ENCODE results near the gene VPS51. TPM values are rescaled to one million over a fixed set of nuclear protein-coding genes. Genes with fewer than 3 reads are reported as not detected.

The VPS51 gene
- total RNA-seq, 4 donors from 2014 or later, result 465 to 843 (median 596) TPM

GRCh38 chr11:65157336-65157735, 61.3 kb downstream of the VPS51 start:
- 74% methylated on average over 3 of the region's 3 CpGs for WGBS
- no peak for DNase-seq (ENCODE audit: low spot score in 2 of 2)
- Histone ChIP-seq H3K9me3 (no peaks in the 10 kb centered on the region), H3K4me3 (no peak overlapping the region), H3K27me3 (no peaks in the 10 kb centered on the region), H3K36me3 (no peaks in the 10 kb centered on the region), H3K27ac (no peak overlapping the region), H3K4me1 (no peaks in the 10 kb centered on the region)
- no peak for TF ChIP-seq EP300 (IDR thresholded peaks at IDR 0.05)
- TF ChIP-seq CTCF (IDR thresholded peaks at IDR 0.05), result no peak
- TF ChIP-seq POLR2AphosphoS5 (IDR thresholded peaks at IDR 0.05), result no peak
- no peak for TF ChIP-seq POLR2A (IDR thresholded peaks at IDR 0.05)

GRCh38 chr11:65159012-65159411, 63.0 kb downstream of the VPS51 start:
- Histone ChIP-seq H3K4me3 (no peak overlapping the region), H3K4me1 (no peaks in the 10 kb centered on the region), H3K27ac (no peak overlapping the region), H3K9me3 (no peaks in the 10 kb centered on the region), H3K27me3 (no peaks in the 10 kb centered on the region), H3K36me3 (no peaks in the 10 kb centered on the region)
- 78% methylated on average over 5 of the region's 5 CpGs for WGBS
- TF ChIP-seq POLR2A (IDR thresholded peaks at IDR 0.05) (no peak), CTCF (IDR thresholded peaks at IDR 0.05) (no peak)
- no peak for DNase-seq (ENCODE audit: low spot score in 2 of 2)

DNA sequence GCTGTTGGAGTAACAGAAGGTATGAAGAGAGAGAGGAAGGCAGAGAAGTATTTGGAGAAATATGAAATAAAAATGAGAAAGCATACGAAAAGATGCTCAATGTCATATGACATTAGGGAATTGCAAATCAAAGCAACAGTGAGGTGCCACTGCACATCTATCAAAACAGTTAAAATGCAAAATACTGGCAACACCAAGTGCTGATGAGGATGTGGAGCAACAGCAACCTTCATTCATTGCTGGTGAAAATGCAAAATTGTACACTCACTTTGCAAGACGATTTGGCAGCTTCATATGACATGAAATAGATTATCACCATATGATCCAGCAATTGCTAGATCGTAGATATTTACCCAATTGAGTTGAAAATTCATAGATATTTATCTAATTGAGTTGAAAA, 64.6 kb downstream of the VPS51 start:
- no peaks in the 10 kb centered on the region for H3K27me3 ChIP-seq
- no peaks in the 10 kb centered on the region for H3K36me3 ChIP-seq
- TF ChIP-seq CTCF (IDR thresholded peaks at IDR 0.05) (no peak), POLR2AphosphoS5 (IDR thresholded peaks at IDR 0.05) (no peak), EP300 (IDR thresholded peaks at IDR 0.05) (no peak), POLR2A (IDR thresholded peaks at IDR 0.05) (no peak)
- 65% methylated on average over 3 of the region's 3 CpGs for WGBS
- no peak overlapping the region for H3K4me3 ChIP-seq
- no peaks in the 10 kb centered on the region for H3K4me1 ChIP-seq
- H3K27ac ChIP-seq, result no peak overlapping the region
- DNase-seq (ENCODE audit: low spot score in 2 of 2), result no peak
- H3K9me3 ChIP-seq, result no peaks in the 10 kb centered on the region

Other genes starting within 250 kb of the VPS51 start
- gene EHD1, start 217.6 kb upstream of the VPS51 start, total RNA-seq, result 10 to 100 TPM; 47.8 to 85.4 (median 76.8) TPM
- 10 to 100 TPM; 69.5 to 82.2 (median 76.0) TPM for gene ATG2A, start 179.0 kb upstream of the VPS51 start, total RNA-seq
- 10 to 100 TPM; 20.1 to 38.3 (median 27.3) TPM for gene PPP2R5B, start 171.5 kb upstream of the VPS51 start, total RNA-seq
- not detected for gene GPHA2, start 160.3 kb upstream of the VPS51 start, total RNA-seq
- gene MAJIN, start 124.1 kb upstream of the VPS51 start, total RNA-seq, result not detected
- gene BATF2, start 99.2 kb upstream of the VPS51 start, total RNA-seq, result under 1 TPM in 2 of 4 donors, not detected in 2; 0.30 to 0.38 TPM
- gene ARL2, start 82.1 kb upstream of the VPS51 start, total RNA-seq, result 10 to 100 TPM; 67.8 to 91.3 (median 87.8) TPM
- gene SNX15, start 68.8 kb upstream of the VPS51 start, total RNA-seq, result 10 to 100 TPM; 12.1 to 30.9 (median 24.2) TPM
- gene SAC3D1, start 55.0 kb upstream of the VPS51 start, total RNA-seq, result 10 to 100 TPM in 3 of 4 donors, 1 to 10 TPM in 1; 8.7 to 16.5 (median 12.4) TPM
- 1 to 10 TPM; 2.7 to 8.3 (median 5.1) TPM for gene NAALADL1, start 37.7 kb upstream of the VPS51 start, total RNA-seq
- 1 to 10 TPM in 3 of 4 donors, under 1 TPM in 1; 0.91 to 6.8 (median 1.4) TPM for gene CDCA5, start 12.2 kb upstream of the VPS51 start, total RNA-seq
- 10 to 100 TPM; 34.1 to 58.5 (median 41.9) TPM for gene ZFPL1, start 12.0 kb upstream of the VPS51 start, total RNA-seq
- 100 to 1,000 TPM in 2 of 4 donors, 10 to 100 TPM in 2; 76.5 to 214 (median 145) TPM for gene TM7SF2, start 15.7 kb downstream of the VPS51 start, total RNA-seq
- 10 to 100 TPM in 3 of 4 donors, 1 to 10 TPM in 1; 9.0 to 23.3 (median 17.6) TPM for gene ZNHIT2, start 21.5 kb downstream of the VPS51 start, total RNA-seq
- 100 to 1,000 TPM; 584 to 609 (median 602) TPM for gene FAU, start 25.9 kb downstream of the VPS51 start, total RNA-seq
- gene MRPL49, start 26.1 kb downstream of the VPS51 start, total RNA-seq, result 10 to 100 TPM; 48.0 to 68.5 (median 61.7) TPM
- gene SYVN1, start 38.3 kb downstream of the VPS51 start, total RNA-seq, result 10 to 100 TPM; 52.7 to 61.2 (median 56.9) TPM
- not detected for gene SPDYC, start 74.0 kb downstream of the VPS51 start, total RNA-seq
- gene CAPN1, start 85.7 kb downstream of the VPS51 start, total RNA-seq, result 100 to 1,000 TPM; 467 to 627 (median 561) TPM
- 10 to 100 TPM in 1 of 4 donors, 1 to 10 TPM in 3; 4.5 to 19.7 (median 7.3) TPM for gene POLA2, start 165.7 kb downstream of the VPS51 start, total RNA-seq
- 1 to 10 TPM; 1.9 to 8.3 (median 5.7) TPM for gene CDC42EP2, start 218.7 kb downstream of the VPS51 start, total RNA-seq
- 10 to 100 TPM; 17.8 to 35.8 (median 27.4) TPM for gene DPF2, start 237.6 kb downstream of the VPS51 start, total RNA-seq

Measured in suprapubic skin (tissue), 4 donors.